GM23248 (cell line): Measurements from ENCODE around the gene ELOB. TPM values are rescaled to one million over a fixed set of nuclear protein-coding genes. Genes with fewer than 3 reads are reported as not detected.

ENCODE experiments used
- DNase-seq: peaks from one replicate; pipeline ENCODE4 v3.0.0-alpha.2; 2015
- H2AFZ ChIP-seq: fragments of 200-600 bp; sonication (generic); 2 replicates; pipeline ENCODE4 v1.6.1; 2016; ENCODE audit warnings: antibody characterized with exemption
- H3F3A ChIP-seq: fragments of 200-600 bp; sonication (generic); 2 replicates; pipeline ENCODE4 v1.6.1; 2016; ENCODE audit warnings: mild to moderate bottlenecking, antibody characterized with exemption, mixed run types; ENCODE audit not compliant: insufficient read depth
- H3K27ac ChIP-seq: fragments of 200-600 bp; sonication (generic); 2 replicates; pipeline ENCODE4 v1.5.1; 2016; ENCODE audit warnings: mild to moderate bottlenecking
- H3K27me3 ChIP-seq: fragments of 200-600 bp; sonication (generic); replicated peaks from 2 replicates; pipeline ENCODE4 v1.6.1; 2016; ENCODE audit warnings: mild to moderate bottlenecking; ENCODE audit not compliant: insufficient read depth
- H3K36me3 ChIP-seq: fragments of 200-600 bp; sonication (generic); 2 replicates; pipeline ENCODE4 v1.6.1; 2016; ENCODE audit warnings: low read depth, mild to moderate bottlenecking
- H3K4me1 ChIP-seq: fragments of 200-600 bp; sonication (generic); 2 replicates; pipeline ENCODE4 v1.6.1; 2016; ENCODE audit warnings: mild to moderate bottlenecking; ENCODE audit not compliant: insufficient read depth
- H3K4me2 ChIP-seq: fragments of 200-600 bp; sonication (generic); one replicate; pipeline ENCODE4 v1.6.1; 2016; ENCODE audit warnings: mild to moderate bottlenecking; ENCODE audit not compliant: unreplicated experiment
- H3K4me3 ChIP-seq: fragments of 200-600 bp; sonication (generic); 2 replicates; pipeline ENCODE4 v1.5.1; 2016; ENCODE audit warnings: mild to moderate bottlenecking
- H3K79me2 ChIP-seq: fragments of 200-600 bp; sonication (generic); 2 replicates; pipeline ENCODE4 v1.6.1; 2016; ENCODE audit warnings: mild to moderate bottlenecking; ENCODE audit not compliant: insufficient read depth
- H3K9ac ChIP-seq: fragments of 200-600 bp; sonication (generic); 2 replicates; pipeline ENCODE4 v1.6.1; 2016; ENCODE audit warnings: mild to moderate bottlenecking
- H3K9me2 ChIP-seq: fragments of 200-600 bp; sonication (generic); 2 replicates; pipeline ENCODE4 v1.6.1; 2016; ENCODE audit warnings: mixed run types, mild to moderate bottlenecking, moderate library complexity; ENCODE audit not compliant: insufficient read depth
- H3K9me3 ChIP-seq: fragments of 200-600 bp; sonication (generic); one replicate; pipeline ENCODE4 v1.6.1; 2017; ENCODE audit warnings: low read depth
- H4K20me1 ChIP-seq: fragments of 200-600 bp; sonication (generic); 2 replicates; pipeline ENCODE4 v1.6.0; 2016; ENCODE audit not compliant: insufficient read depth
- EZH2 ChIP-seq: fragments of 200-600 bp; sonication (generic); IDR thresholded peaks from 2 replicates; pipeline ENCODE4 v1.6.1; 2018; ENCODE audit warnings: antibody characterized with exemption, mild to moderate bottlenecking; ENCODE audit not compliant: insufficient read depth, poor library complexity, severe bottlenecking
- EZH2phosphoT487 ChIP-seq: fragments of 200-600 bp; sonication (generic); IDR thresholded peaks from 2 replicates; pipeline ENCODE4 v1.6.1; 2018; ENCODE audit warnings: antibody characterized with exemption, moderate library complexity, mild to moderate bottlenecking, low read depth; ENCODE audit not compliant: insufficient read depth
- WGBS, 2 experiments: methylation state at CpG; one replicate each; pipeline ENCODE4 v1.1.6; 2015 to 2017; ENCODE audit warnings: low lambda C conversion rate in 2 of 2, low coverage in 1 of 2; ENCODE audit errors: missing lambda C conversion rate in 2 of 2; 5-methylcytosine and 5-hydroxymethylcytosine counted together
- in situ Hi-C: fragments of 300-500 bp; cut with MboI; formaldehyde crosslinking; loops from 2 replicates; pipeline ENCODE4 v1.15.0; 2020
- polyA plus RNA-seq: library from polyadenylated mRNA; unstranded; fragments of >200 nt; fragmentation: Nextera tagmentation; extraction: Ambion mirVana; gene quantifications from 2 replicates; pipeline ENCODE4 v1.2.1, GENCODE V29; 2016
- total RNA-seq: library from RNA; depleted of rRNA; stranded (reverse); fragments of >200 nt; shearing (Covaris generic); gene quantifications from 2 replicates; pipeline ENCODE4 v1.2.3, GENCODE V29; 2014

The ELOB gene
- total and polyA plus RNA-seq, 2 experiments from 2014 or later: 320 to 565 TPM

- Histone ChIP-seq H3K36me3 (peaks cover 12% of the 10 kb centered on the region), H3K79me2 (peaks cover 72% of the 10 kb centered on the region), H3F3A (peaks cover 39% of the 10 kb centered on the region; the same call in 1 of the 2 replicates), H3K27me3 (no peaks in the 10 kb centered on the region), H3K9me2 (no peaks in the 10 kb centered on the region), H3K4me1 (peaks cover 21% of the 10 kb centered on the region), H2AFZ (no peak overlapping the region), H3K27ac (peak overlapping the region; percentile 98), H3K9me3 (no peaks in the 10 kb centered on the region), H4K20me1 (peaks cover 38% of the 10 kb centered on the region), H3K9ac (peak overlapping the region; percentile 94), H3K4me3 (peak overlapping the region; percentile 95), H3K4me2 (peak overlapping the region; percentile 98)
- WGBS, 2 experiments: 1 to 2% methylated on average over 7 of the region's 7 CpGs
- peak; percentile 73 for DNase-seq
- TF ChIP-seq EZH2: no peak
- no peak for TF ChIP-seq EZH2phosphoT487
- in situ Hi-C loops: no loop called here
These were observed 23.4 kb downstream of the ELOB start for GRCh38 chr16:2753733-2754020.

- Histone ChIP-seq H3K4me1 (peaks cover 21% of the 10 kb centered on the region), H3F3A (peaks cover 33% of the 10 kb centered on the region; the same call in 1 of the 2 replicates), H4K20me1 (peaks cover 34% of the 10 kb centered on the region), H3K9me2 (no peaks in the 10 kb centered on the region), H3K9ac (peak overlapping the region; percentile 94), H3K4me3 (peak overlapping the region; percentile 95), H3K27me3 (no peaks in the 10 kb centered on the region), H3K79me2 (peaks cover 66% of the 10 kb centered on the region), H3K36me3 (peaks cover 6% of the 10 kb centered on the region), H2AFZ (no peak overlapping the region), H3K9me3 (no peaks in the 10 kb centered on the region), H3K4me2 (peak overlapping the region; percentile 98), H3K27ac (peak overlapping the region; percentile 98)
- WGBS, 2 experiments: 1% methylated on average over 45 to 59 of the region's 82 CpGs
- DNase-seq: peak; percentile 90
- TF ChIP-seq EZH2 (no peak), EZH2phosphoT487 (no peak)
- in situ Hi-C loops: no loop called here
These were observed 24.0 kb downstream of the ELOB start for GRCh38 chr16:2752850-2753732.

- Histone ChIP-seq H3K9ac (peak within 1 kb of the TSS; percentile 94), H3K27me3 (no peaks in the 10 kb centered on the region), H3K4me2 (peak within 1 kb of the TSS; percentile 98), H3K36me3 (no peaks in the 10 kb centered on the region; the same call in 1 of the 2 replicates), H2AFZ (peak within 1 kb of the TSS; percentile 88), H3K4me1 (peaks cover 21% of the 10 kb centered on the region), H3K9me2 (no peaks in the 10 kb centered on the region), H3K9me3 (no peaks in the 10 kb centered on the region), H3K27ac (peak within 1 kb of the TSS; percentile 98), H3F3A (peaks cover 26% of the 10 kb centered on the region; the same call in 1 of the 2 replicates), H3K4me3 (peak within 1 kb of the TSS; percentile 95), H4K20me1 (peaks cover 34% of the 10 kb centered on the region), H3K79me2 (peaks cover 58% of the 10 kb centered on the region)
- in situ Hi-C loops: no loop called here
- WGBS, 2 experiments: 1 to 3% methylated on average over 73 to 78 of the region's 99 CpGs
- TF ChIP-seq EZH2phosphoT487: no peak
- no peak for TF ChIP-seq EZH2
- DNase-seq: peak; percentile 99
These were observed 24.8 kb downstream of the ELOB start, which contains the start of gene SRRM2 for GRCh38 chr16:2752035-2752849. Gene SRRM2, plus strand, starts transcription at chr16:2752638. Its CDS starts 3,727 bp downstream, at chr16:2756365.

GRCh38 chr16:2751577-2752034 is 25.5 kb downstream of the ELOB start:
- TF ChIP-seq EZH2phosphoT487: no peak
- no peak for TF ChIP-seq EZH2
- Histone ChIP-seq H3K4me3 (peak overlapping the region; percentile 95), H3F3A (peaks cover 22% of the 10 kb centered on the region; the same call in 1 of the 2 replicates), H3K27me3 (no peaks in the 10 kb centered on the region), H3K4me2 (peak overlapping the region; percentile 74), H3K9me2 (no peaks in the 10 kb centered on the region), H3K9ac (peak overlapping the region; percentile 94), H3K36me3 (no peaks in the 10 kb centered on the region), H2AFZ (peak overlapping the region; percentile 88), H3K79me2 (peaks cover 52% of the 10 kb centered on the region), H3K4me1 (peaks cover 21% of the 10 kb centered on the region), H3K9me3 (no peaks in the 10 kb centered on the region), H3K27ac (peak overlapping the region; percentile 98), H4K20me1 (peaks cover 29% of the 10 kb centered on the region)
- DNase-seq: no peak
- 46 to 51% methylated on average over 23 of the region's 23 CpGs for WGBS, 2 experiments
- in situ Hi-C loops: no loop called here
